HG03571 (cell line): ENCODE data around the gene CYP26A1.

Experiments used
- ATAC-seq: cut with Tn5 transposase; IDR thresholded peaks from one replicate; pipeline ENCODE4 v1.9.1; 2021; ENCODE audit not compliant: unreplicated experiment

CYP26A1 gene

DNA sequence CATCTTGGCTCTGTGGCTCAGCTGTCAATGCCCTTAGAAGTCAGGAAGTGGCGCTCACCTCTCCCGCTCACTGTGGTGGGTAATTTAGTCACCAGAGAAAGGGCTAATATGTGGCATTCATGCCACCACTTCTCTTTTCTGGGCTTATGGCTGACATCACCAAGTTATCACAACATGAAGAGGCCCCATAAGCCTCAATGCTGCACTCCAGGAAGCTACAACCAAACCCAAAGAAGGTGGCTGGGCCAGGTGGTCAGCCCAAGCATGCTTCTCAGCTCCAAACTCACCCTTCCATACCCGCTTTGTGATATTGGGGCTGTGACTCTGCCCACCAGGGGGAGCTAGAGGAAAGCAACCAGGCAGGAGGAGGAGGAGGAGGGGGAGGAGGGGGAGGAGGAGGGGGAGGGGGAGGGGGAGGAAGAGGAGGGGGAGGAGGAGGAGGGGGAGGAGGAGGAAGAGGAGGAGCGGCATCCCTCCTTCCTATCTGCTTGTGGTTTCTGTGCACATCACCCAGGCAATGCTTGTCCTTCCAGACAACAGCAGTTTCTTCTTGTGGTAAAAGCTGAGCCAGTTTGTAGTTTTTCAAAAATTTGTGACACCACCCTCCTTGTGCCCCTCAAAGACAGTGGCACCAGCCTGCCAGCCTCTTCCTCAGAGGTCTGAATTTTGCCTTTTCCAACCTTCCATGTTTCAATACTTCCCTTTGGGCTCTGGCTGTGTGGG is 42.1 kb downstream of the CYP26A1 start:
- ATAC-seq = peak; percentile 60

DNA sequence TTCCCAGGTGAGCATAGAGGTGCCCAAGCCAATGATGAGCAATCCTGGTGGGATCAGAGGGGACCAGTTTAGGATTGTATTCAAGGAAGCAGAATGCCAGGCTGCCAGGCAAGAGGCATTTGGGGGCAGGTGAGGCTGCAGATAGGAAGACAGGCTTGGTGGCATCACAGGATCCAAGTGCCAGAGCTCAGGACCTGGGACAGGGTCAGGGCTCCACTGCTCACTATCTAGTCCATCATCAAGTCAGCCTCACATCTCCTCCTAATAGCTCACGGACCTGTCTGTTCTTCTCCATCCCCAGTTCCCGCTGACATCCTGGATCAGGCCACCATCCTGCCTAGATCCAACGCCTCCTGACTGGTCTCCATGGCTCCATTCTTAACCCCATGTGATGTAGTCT is 47.6 kb downstream of the CYP26A1 start:
- no peak for ATAC-seq

DNA sequence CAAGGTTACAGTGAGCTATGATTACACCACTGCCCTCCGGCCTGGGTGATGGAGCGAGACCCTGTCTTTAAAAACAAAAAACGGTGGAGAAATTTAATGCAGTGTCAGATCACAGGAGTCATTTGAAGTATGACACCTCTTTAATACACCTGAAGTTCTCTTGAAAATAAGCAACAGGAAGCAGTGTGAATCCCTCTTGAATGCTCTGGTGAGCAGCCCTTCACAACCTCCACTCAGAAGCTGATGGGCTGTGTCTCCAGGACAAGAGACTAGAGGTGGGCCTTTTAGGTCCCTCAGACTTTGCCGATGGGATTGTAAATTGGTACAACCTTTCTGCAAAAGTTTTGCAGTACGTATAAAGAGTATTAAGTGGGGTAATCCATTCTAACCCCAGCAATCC is 50.1 kb downstream of the CYP26A1 start:
- no peak for ATAC-seq

DNA sequence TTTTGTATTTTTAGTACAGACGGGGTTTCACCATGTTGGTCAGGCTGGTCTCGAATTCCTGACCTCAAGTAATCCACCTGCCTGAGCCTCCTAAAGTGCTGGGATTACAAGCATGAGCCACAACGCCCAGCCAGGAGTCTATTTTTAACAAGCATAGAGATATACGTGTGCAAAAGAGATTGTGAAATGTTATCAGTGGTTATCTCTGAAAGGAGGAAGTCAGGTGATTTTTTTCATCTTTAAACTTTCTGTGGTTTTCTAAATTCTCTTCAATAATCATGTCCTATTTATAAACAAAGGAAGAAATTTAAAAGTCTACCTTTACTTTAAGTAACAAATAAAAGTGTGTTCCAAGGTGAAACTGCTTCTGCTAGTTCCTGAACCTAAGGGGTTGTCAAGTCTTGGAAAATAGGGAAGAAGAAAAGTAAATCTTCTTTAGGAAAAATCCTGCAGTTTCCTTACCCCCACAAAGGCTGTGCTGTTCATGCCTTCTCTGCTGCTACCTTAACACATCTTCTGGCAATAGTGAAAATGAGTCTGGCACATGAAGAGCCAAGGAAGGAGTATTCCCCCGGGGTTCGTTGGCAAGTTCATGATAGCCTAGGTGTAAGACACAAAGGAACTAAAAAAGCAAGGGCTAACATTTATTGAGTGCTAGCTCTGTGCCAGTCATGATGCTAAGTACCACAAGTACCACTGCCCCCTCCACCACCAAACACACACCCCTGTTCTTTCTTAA is 51.1 kb downstream of the CYP26A1 start:
- peak; percentile 57 for ATAC-seq

DNA sequence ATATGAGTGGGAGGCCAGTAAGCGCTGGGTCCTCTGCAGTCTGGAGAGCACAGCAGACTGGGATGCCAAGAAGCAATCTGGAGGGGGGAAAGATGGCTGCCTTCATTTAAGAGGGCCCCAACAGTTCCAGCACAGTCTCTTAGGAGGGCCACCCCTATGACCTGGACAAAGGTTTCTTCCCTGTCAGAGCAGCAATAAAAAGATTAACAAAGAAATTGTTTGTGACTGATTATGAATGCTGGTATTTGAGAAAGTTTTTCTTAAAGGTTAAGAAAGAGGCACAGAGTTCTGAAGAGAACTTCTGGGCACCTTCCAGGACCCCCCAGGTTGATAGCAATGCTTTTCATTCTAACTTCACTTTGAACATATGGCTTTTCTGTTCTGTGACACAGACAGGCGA is 52.3 kb downstream of the CYP26A1 start:
- no peak for ATAC-seq

DNA sequence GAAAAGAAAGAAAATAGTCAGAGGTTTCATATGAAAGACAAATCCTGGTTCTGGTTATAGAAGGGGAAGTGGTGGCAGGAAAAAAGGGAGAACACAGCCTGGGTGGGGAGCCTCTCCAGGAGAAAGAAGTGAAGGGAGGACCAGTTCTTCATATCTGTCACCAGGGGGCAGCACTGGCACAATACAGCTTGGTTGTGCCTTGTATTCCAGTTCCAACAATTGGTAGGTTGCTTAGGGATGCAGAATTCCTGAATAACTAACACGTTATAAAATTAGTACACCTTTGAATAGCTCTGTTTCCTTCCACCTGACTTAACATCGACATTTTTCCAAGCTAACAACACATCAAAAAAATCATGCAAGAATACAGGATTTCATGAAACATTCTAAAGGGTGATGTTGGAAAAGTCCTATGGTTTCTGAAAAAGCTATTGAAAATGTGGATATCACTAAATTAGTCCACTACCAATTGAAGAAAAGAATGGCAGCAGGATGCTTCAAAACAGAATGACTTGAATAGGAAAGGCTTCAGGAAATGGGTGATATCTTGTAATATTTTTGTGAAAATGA is 52.9 kb downstream of the CYP26A1 start:
- ATAC-seq = no peak
